Body of pancreas (tissue), 4 donors: ENCODE data around the gene MKNK2.

Experiments
- POLR2A ChIP-seq, 3 donors: fragments of 450-650 bp; IDR thresholded peaks; one replicate each; pipeline ENCODE4 v1.6.1; 2016; ENCODE audit warnings: antibody characterized with exemption in 3 of 3, mild to moderate bottlenecking in 2 of 3
- TF ChIP-seq, protein P1 (sequence below), 7 experiments: fragments of 450-650 bp in 4 of 7; fragments of 200-600 bp in 3 of 7; sonication (generic) in 3 of 7; IDR thresholded peaks; one replicate each; pipeline ENCODE4 v1.5.1; 2016 to 2019; ENCODE audit warnings: antibody characterized with exemption in 7 of 7

- TF ChIP-seq, protein P1, sequence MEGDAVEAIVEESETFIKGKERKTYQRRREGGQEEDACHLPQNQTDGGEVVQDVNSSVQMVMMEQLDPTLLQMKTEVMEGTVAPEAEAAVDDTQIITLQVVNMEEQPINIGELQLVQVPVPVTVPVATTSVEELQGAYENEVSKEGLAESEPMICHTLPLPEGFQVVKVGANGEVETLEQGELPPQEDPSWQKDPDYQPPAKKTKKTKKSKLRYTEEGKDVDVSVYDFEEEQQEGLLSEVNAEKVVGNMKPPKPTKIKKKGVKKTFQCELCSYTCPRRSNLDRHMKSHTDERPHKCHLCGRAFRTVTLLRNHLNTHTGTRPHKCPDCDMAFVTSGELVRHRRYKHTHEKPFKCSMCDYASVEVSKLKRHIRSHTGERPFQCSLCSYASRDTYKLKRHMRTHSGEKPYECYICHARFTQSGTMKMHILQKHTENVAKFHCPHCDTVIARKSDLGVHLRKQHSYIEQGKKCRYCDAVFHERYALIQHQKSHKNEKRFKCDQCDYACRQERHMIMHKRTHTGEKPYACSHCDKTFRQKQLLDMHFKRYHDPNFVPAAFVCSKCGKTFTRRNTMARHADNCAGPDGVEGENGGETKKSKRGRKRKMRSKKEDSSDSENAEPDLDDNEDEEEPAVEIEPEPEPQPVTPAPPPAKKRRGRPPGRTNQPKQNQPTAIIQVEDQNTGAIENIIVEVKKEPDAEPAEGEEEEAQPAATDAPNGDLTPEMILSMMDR (IDR thresholded peaks at IDR 0.05): no peak
- TF ChIP-seq POLR2A (IDR thresholded peaks at IDR 0.05): peak in 1 of 3 donors; percentile 19
These were observed 3.5 kb downstream of the MKNK2 start for GRCh38 chr19:2047449-2048103.
